ENCODE results near the gene PPFIA2. TPM values are rescaled to one million over a fixed set of nuclear protein-coding genes. Genes with fewer than 3 reads are reported as not detected.

PPFIA2 gene
- total RNA-seq, 1 experiment from 2014 or later: not detected

DNA sequence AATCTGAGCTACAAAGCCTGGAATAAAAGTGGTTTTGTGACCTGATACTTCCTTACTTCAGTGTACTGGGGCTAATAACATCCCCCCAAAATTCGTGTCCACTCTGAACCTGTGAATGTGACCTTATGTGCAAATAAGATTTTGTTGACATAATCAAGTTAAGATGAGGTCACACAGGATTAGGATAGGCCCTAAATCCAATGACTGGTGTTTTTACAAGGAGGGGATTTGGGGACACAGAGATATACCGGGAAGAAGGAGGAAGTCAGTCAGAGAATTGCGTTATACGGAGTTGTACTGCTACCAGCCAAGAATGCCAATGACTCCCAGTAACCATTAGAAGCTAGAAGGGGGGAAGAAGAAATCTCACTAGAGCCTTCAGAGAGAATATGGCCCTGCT is 381.4 kb downstream of the PPFIA2 start:
- Mint-ChIP-seq H3K36me3 (ENCODE audit: insufficient read depth, unreplicated experiment) (no peaks in the 10 kb centered on the region), H3K27me3 (ENCODE audit: insufficient read depth, unreplicated experiment) (no peaks in the 10 kb centered on the region), H3K4me3 (ENCODE audit: unreplicated experiment) (no peak overlapping the region), H3K9me3 (ENCODE audit: unreplicated experiment) (no peaks in the 10 kb centered on the region), H3K4me1 (ENCODE audit: low read depth, unreplicated experiment) (peaks cover 6% of the 10 kb centered on the region), H3K27ac (ENCODE audit: unreplicated experiment) (no peak overlapping the region)
- TF ChIP-seq, protein P1, sequence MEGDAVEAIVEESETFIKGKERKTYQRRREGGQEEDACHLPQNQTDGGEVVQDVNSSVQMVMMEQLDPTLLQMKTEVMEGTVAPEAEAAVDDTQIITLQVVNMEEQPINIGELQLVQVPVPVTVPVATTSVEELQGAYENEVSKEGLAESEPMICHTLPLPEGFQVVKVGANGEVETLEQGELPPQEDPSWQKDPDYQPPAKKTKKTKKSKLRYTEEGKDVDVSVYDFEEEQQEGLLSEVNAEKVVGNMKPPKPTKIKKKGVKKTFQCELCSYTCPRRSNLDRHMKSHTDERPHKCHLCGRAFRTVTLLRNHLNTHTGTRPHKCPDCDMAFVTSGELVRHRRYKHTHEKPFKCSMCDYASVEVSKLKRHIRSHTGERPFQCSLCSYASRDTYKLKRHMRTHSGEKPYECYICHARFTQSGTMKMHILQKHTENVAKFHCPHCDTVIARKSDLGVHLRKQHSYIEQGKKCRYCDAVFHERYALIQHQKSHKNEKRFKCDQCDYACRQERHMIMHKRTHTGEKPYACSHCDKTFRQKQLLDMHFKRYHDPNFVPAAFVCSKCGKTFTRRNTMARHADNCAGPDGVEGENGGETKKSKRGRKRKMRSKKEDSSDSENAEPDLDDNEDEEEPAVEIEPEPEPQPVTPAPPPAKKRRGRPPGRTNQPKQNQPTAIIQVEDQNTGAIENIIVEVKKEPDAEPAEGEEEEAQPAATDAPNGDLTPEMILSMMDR (IDR thresholded peaks at IDR 0.05; ENCODE audit: insufficient read depth in 1 of 2, low read depth in 1 of 2, low read length in 1 of 2, severe bottlenecking in 1 of 2, unreplicated experiment in 1 of 2): no peak
- ChIA-PET POLR2A (no interaction called here), CTCF (no interaction called here)
- intact Hi-C loops (cut with micrococcal nuclease; ENCODE audit: unreplicated experiment): no loop called here
- DNase-seq: no peak
- Histone ChIP-seq H3K27me3 (replicated peaks; ENCODE audit: control insufficient read depth, insufficient read depth, low read length) (no peaks in the 10 kb centered on the region), H3K4me3 (ENCODE audit: low read depth, low read length) (no peak overlapping the region), H3K36me3 (ENCODE audit: control insufficient read depth, insufficient read depth, low read length) (no peaks in the 10 kb centered on the region), H3K9me3 (no peaks in the 10 kb centered on the region), H3K4me1 (peaks cover 21% of the 10 kb centered on the region)
- no TSS peak for BruUV-seq (replicated peaks)

DNA sequence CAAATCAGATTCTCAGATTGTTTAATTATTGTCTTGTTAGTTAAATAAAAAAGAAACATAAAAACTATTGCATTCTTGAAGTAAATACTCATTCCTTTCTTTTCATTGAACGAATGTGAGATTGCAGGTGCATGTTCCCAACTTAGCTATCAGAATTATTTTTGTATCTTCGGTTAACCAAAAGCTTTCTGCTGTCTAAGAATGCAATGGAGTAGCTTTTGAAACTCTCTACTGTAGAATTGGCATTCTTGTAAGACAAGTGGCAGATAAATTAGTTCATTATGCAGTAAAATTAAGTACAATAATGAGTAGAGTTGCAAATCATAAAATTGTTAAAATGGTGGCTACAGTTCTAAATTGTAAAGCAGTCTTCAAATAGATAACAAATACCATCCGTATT is 383.2 kb downstream of the PPFIA2 start:
- Mint-ChIP-seq H3K9me3 (ENCODE audit: unreplicated experiment) (no peaks in the 10 kb centered on the region), H3K27ac (ENCODE audit: unreplicated experiment) (no peak overlapping the region), H3K36me3 (ENCODE audit: insufficient read depth, unreplicated experiment) (no peaks in the 10 kb centered on the region), H3K4me1 (ENCODE audit: low read depth, unreplicated experiment) (peaks cover 6% of the 10 kb centered on the region), H3K27me3 (ENCODE audit: insufficient read depth, unreplicated experiment) (no peaks in the 10 kb centered on the region), H3K4me3 (ENCODE audit: unreplicated experiment) (no peak overlapping the region)
- DNase-seq: no peak
- Histone ChIP-seq H3K4me1 (peaks cover 3% of the 10 kb centered on the region), H3K27me3 (replicated peaks; ENCODE audit: control insufficient read depth, insufficient read depth, low read length) (no peaks in the 10 kb centered on the region), H3K36me3 (ENCODE audit: control insufficient read depth, insufficient read depth, low read length) (no peaks in the 10 kb centered on the region), H3K4me3 (ENCODE audit: low read depth, low read length) (no peak overlapping the region), H3K9me3 (no peaks in the 10 kb centered on the region)
- ChIA-PET CTCF (no interaction called here), POLR2A (no interaction called here)
- TF ChIP-seq, protein P1 (IDR thresholded peaks at IDR 0.05; ENCODE audit: insufficient read depth in 1 of 2, low read depth in 1 of 2, low read length in 1 of 2, severe bottlenecking in 1 of 2, unreplicated experiment in 1 of 2): no peak
- intact Hi-C loops (cut with micrococcal nuclease; ENCODE audit: unreplicated experiment): no loop called here
- BruUV-seq (replicated peaks): no TSS peak

DNA sequence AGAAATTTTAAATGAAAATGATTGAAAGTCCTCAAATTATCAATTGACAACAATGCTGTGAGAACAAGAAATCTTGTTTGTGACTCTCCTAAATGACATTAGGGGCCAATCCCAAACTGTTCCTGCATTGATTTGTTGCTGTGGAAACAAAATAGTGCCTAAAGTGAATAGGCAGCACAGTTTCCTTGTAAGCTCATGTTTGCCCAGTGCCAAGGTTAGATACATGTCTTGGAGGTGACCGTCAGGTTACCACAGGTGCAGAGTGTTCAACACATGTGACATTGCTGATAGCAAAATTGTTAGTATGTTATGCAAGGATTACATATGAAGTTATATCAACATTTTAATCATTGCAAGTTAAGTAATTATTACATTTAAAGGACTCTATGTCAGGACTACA is 388.7 kb downstream of the PPFIA2 start:
- CTCF ChIA-PET: no interaction called here
- POLR2A ChIA-PET: no interaction called here
- H3K27ac Mint-ChIP-seq (ENCODE audit: unreplicated experiment): no peak overlapping the region

More for the DNA sequence above, 388.7 kb downstream of the PPFIA2 start:
- intact Hi-C loops (cut with micrococcal nuclease; ENCODE audit: unreplicated experiment): no loop called here
- Histone ChIP-seq H3K9me3 (no peaks in the 10 kb centered on the region), H3K4me3 (ENCODE audit: low read depth, low read length) (no peak overlapping the region), H3K4me1 (no peaks in the 10 kb centered on the region), H3K27me3 (replicated peaks; ENCODE audit: control insufficient read depth, insufficient read depth, low read length) (no peaks in the 10 kb centered on the region), H3K36me3 (ENCODE audit: control insufficient read depth, insufficient read depth, low read length) (no peaks in the 10 kb centered on the region)
- H3K27me3 Mint-ChIP-seq (ENCODE audit: insufficient read depth, unreplicated experiment): no peaks in the 10 kb centered on the region
- no peak for DNase-seq
- H3K4me1 Mint-ChIP-seq (ENCODE audit: low read depth, unreplicated experiment): no peaks in the 10 kb centered on the region
- no peaks in the 10 kb centered on the region for H3K36me3 Mint-ChIP-seq (ENCODE audit: insufficient read depth, unreplicated experiment)
- TF ChIP-seq, protein P1 (IDR thresholded peaks at IDR 0.05; ENCODE audit: insufficient read depth in 1 of 2, low read depth in 1 of 2, low read length in 1 of 2, severe bottlenecking in 1 of 2, unreplicated experiment in 1 of 2): no peak
- H3K9me3 Mint-ChIP-seq (ENCODE audit: unreplicated experiment): no peaks in the 10 kb centered on the region
- BruUV-seq (replicated peaks): no TSS peak
- no peak overlapping the region for H3K4me3 Mint-ChIP-seq (ENCODE audit: unreplicated experiment)
